OCI-LY3 (cell line): ENCODE data around the gene FHIP2A.
"Not testable (repeated sequence)": the region's sequence is repeated elsewhere in the genome, so short reads cannot be mapped to it uniquely, and the experiment has no call there.

ENCODE experiments used
- H2AFZ ChIP-seq: fragments of 200-600, 300-600 bp; shearing (Covaris generic); 2 replicates; pipeline ENCODE4 v1.6.0; 2014; ENCODE audit warnings: antibody characterized with exemption, low read depth, low read length
- H3K27ac ChIP-seq: fragments of 200-600, 300-600 bp; sonication (generic); 2 replicates; pipeline ENCODE4 v1.5.1; 2014; ENCODE audit warnings: mild to moderate bottlenecking, low read length, moderate library complexity, mixed read lengths
- H3K27me3 ChIP-seq: fragments of 200-600, 300-600 bp; sonication (generic); 2 replicates; pipeline ENCODE4 v1.6.1; 2014; ENCODE audit warnings: low read depth, low read length, mixed read lengths
- H3K36me3 ChIP-seq: fragments of 200-600, 300-600 bp; sonication (generic); replicated peaks from 2 replicates; pipeline ENCODE3; 2014; ENCODE audit warnings: low read depth, low read length, mixed read lengths
- H3K4me1 ChIP-seq: fragments of 300-600, 200-600 bp; sonication (generic); 2 replicates; pipeline ENCODE4 v1.6.1; 2014; ENCODE audit warnings: low read length, mixed read lengths
- H3K4me2 ChIP-seq: fragments of 200-600, 300-600 bp; sonication (generic); 2 replicates; pipeline ENCODE4 v1.6.1; 2014; ENCODE audit warnings: low read length, mixed read lengths
- H3K4me3 ChIP-seq: fragments of 300-600, 200-600 bp; sonication (generic); 2 replicates; pipeline ENCODE4 v1.5.1; 2014; ENCODE audit warnings: antibody characterized with exemption, mild to moderate bottlenecking, low read length, moderate library complexity
- H3K79me2 ChIP-seq: fragments of 300-600, 200-600 bp; shearing (Covaris generic); 2 replicates; pipeline ENCODE4 v1.6.1; 2014; ENCODE audit warnings: mild to moderate bottlenecking, low read length, mixed read lengths
- H3K9ac ChIP-seq: fragments of 300-600, 200-600 bp; shearing (Covaris generic); 2 replicates; pipeline ENCODE4 v1.6.0; 2014; ENCODE audit warnings: mild to moderate bottlenecking, low read length, moderate library complexity
- H3K9me3 ChIP-seq: fragments of 200-600, 300-600 bp; shearing (Covaris generic); 2 replicates; pipeline ENCODE4 v1.6.1; 2014; ENCODE audit warnings: low read length, mixed read lengths; ENCODE audit not compliant: insufficient read depth
- H4K20me1 ChIP-seq: fragments of 200-600, 300-600 bp; sonication (generic); 2 replicates; pipeline ENCODE4 v1.6.1; 2016; ENCODE audit warnings: low read length, mixed read lengths; ENCODE audit not compliant: insufficient read depth
- EZH2phosphoT487 ChIP-seq: fragments of 200-600 bp; shearing (Covaris generic); IDR thresholded peaks from 2 replicates; pipeline ENCODE4 v1.6.1; 2018; ENCODE audit warnings: antibody characterized with exemption, mixed run types, low read depth
- TF ChIP-seq, protein P1 (sequence below): fragments of 200-600, 300-600 bp; sonication (generic); IDR thresholded peaks from 2 replicates; pipeline ENCODE4 v1.5.1; 2014; ENCODE audit warnings: antibody characterized with exemption, low read length, low read depth

FHIP2A gene, protein sequence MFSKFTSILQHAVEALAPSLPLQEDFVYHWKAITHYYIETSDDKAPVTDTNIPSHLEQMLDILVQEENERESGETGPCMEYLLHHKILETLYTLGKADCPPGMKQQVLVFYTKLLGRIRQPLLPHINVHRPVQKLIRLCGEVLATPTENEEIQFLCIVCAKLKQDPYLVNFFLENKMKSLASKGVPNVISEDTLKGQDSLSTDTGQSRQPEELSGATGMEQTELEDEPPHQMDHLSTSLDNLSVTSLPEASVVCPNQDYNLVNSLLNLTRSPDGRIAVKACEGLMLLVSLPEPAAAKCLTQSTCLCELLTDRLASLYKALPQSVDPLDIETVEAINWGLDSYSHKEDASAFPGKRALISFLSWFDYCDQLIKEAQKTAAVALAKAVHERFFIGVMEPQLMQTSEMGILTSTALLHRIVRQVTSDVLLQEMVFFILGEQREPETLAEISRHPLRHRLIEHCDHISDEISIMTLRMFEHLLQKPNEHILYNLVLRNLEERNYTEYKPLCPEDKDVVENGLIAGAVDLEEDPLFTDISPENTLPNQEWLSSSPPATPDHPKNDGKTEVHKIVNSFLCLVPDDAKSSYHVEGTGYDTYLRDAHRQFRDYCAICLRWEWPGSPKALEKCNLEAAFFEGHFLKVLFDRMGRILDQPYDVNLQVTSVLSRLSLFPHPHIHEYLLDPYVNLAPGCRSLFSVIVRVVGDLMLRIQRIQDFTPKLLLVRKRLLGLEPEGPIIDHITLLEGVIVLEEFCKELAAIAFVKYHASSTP

DNA sequence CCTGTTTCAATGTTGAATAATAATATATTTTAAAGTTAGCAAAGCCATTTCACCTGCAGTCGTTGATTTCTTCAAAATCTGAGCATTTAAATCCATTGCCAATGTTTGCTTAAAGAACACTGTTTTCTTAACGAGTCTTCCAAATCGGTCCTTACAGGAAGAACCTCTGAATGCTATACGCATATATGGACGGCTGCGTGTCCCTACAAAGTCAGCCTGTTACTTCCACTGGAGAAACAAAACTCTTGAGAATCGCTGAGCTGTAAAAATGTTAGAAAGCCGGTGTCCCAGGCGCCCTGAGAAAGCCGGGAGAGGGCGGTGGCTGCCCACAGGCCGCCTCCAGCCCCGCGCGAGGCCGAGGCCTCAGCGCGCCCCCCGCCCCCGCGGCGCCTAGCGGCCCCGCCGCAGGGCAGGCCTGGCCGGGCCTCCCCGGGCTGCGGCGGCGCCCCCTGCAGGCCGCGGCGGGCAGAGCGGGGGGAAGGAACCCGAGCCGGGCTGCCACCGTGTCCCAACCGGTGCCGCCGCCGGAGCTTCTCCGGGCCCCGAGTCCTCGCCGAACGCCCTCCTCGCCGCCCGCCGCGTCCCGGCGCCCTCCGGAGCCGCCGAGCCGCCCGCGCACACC, at the start of gene FHIP2A:
Gene FHIP2A, plus strand, starts transcription at position 488 of the 622 bp plus-strand sequence. CDS start 299 bp downstream, outside the sequence.
- no peak for TF ChIP-seq EZH2phosphoT487
- TF ChIP-seq, protein P1, sequence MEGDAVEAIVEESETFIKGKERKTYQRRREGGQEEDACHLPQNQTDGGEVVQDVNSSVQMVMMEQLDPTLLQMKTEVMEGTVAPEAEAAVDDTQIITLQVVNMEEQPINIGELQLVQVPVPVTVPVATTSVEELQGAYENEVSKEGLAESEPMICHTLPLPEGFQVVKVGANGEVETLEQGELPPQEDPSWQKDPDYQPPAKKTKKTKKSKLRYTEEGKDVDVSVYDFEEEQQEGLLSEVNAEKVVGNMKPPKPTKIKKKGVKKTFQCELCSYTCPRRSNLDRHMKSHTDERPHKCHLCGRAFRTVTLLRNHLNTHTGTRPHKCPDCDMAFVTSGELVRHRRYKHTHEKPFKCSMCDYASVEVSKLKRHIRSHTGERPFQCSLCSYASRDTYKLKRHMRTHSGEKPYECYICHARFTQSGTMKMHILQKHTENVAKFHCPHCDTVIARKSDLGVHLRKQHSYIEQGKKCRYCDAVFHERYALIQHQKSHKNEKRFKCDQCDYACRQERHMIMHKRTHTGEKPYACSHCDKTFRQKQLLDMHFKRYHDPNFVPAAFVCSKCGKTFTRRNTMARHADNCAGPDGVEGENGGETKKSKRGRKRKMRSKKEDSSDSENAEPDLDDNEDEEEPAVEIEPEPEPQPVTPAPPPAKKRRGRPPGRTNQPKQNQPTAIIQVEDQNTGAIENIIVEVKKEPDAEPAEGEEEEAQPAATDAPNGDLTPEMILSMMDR, result peak; percentile 16; the same call in 1 of the 2 replicates
- Histone ChIP-seq H3K9me3 (no peaks in the 10 kb centered on the region), H4K20me1 (no peaks in the 10 kb centered on the region), H3K27ac (peak within 1 kb of the TSS; percentile 52), H3K9ac (peak within 1 kb of the TSS; percentile 87), H3K36me3 (peaks cover 11% of the 10 kb centered on the region), H3K27me3 (no peaks in the 10 kb centered on the region; the same call in 1 of the 2 replicates), H3K4me1 (peaks cover 28% of the 10 kb centered on the region), H3K4me2 (peak within 1 kb of the TSS; percentile 98), H2AFZ (peak within 1 kb of the TSS; percentile 89), H3K4me3 (peak within 1 kb of the TSS; percentile 98), H3K79me2 (peaks cover 45% of the 10 kb centered on the region)

DNA sequence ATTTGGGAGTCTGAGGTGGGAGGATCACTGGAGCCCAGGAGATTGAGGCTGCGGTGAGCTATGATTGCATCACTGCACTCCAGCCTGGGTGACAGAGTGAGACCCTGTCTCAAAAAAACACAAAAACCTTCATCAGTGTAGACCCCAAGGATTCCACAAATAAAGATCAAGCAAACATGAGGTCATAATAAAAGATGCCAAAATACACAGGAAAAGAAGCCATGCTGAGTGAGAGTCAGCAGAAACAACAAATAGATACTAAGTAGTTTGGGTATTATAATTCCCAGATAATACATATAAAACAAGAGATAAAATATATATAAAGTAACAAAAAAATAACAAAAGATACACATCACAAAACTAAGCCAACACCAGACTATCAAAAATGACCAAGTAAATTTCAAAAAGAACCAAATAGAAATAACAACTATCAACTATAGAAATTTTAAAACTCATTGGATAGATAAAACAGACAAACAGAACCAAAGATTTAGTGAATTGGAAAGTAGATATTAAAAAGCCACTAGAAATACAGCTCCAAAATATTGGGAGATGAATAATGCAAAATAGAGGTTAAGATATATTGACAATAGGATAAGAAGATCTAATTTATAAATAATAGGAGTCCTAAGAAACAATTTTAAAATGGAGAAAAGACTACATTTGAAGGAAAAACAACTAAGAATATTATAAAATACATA, 48.9 kb upstream of the FHIP2A start:
- Histone ChIP-seq H3K4me1 (no peaks in the 10 kb centered on the region), H4K20me1 (no peaks in the 10 kb centered on the region), H2AFZ (no peak overlapping the region), H3K79me2 (no peaks in the 10 kb centered on the region), H3K27ac (no peak overlapping the region), H3K4me3 (no peak overlapping the region), H3K4me2 (no peak overlapping the region), H3K36me3 (no peaks in the 10 kb centered on the region), H3K27me3 (no peaks in the 10 kb centered on the region), H3K9me3 (no peaks in the 10 kb centered on the region), H3K9ac (no peak overlapping the region)
- no peak for TF ChIP-seq EZH2phosphoT487
- TF ChIP-seq, protein P1, result no peak

DNA sequence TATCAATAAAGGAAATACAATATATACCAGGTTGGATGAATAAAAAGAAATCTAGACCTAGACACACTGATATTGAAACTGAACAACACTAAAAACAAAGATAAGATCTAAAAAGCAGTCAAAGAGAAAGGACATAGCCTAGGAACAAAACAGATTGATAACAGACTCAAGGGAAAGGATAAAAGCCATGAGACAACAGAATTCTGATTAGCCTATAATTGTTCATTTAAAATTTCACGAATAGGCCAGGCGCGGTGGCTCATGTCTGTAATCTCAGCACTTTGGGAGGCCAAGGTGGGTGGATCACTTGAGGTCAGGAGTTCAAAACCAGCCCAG, 48.4 kb upstream of the FHIP2A start:
- Histone ChIP-seq H2AFZ (no peak overlapping the region), H3K27me3 (no peaks in the 10 kb centered on the region), H3K4me3 (no peak overlapping the region), H3K9ac (no peak overlapping the region), H4K20me1 (no peaks in the 10 kb centered on the region), H3K79me2 (no peaks in the 10 kb centered on the region), H3K36me3 (no peaks in the 10 kb centered on the region), H3K9me3 (no peaks in the 10 kb centered on the region), H3K27ac (no peak overlapping the region), H3K4me2 (no peak overlapping the region), H3K4me1 (no peaks in the 10 kb centered on the region)
- no peak for TF ChIP-seq EZH2phosphoT487
- TF ChIP-seq, protein P1, result no peak

DNA sequence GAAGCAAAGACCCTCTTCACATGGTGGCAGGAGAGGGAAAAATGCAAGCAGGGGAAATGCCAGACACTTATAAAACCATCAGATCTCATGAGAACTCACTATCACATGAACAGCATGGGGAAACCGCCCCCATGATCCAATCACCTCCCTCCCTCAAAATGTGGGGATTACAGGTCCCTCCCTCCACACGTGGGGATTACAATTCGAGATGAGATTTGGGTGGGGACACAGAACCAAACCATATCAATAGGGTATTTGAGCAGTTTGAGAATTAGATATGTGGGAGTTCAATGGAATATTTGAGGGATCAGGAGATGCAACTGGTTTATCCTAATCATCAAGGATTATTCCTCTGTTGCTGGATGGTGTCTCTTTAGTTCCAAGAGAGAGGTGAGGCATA, 46.5 kb upstream of the FHIP2A start:
- H3K4me1 ChIP-seq, H4K20me1 ChIP-seq, H3K9ac ChIP-seq, H3K27ac ChIP-seq, H3K9me3 ChIP-seq, H3K79me2 ChIP-seq, H3K4me3 ChIP-seq, H3K4me2 ChIP-seq, H3K27me3 ChIP-seq, H2AFZ ChIP-seq, H3K36me3 ChIP-seq: not testable (repeated sequence)
